ENCODE results near the gene CALD1. TPM values are rescaled to one million over a fixed set of nuclear protein-coding genes. Genes with fewer than 3 reads are reported as not detected.

The CALD1 gene
- total and polyA plus RNA-seq, 2 donors: 616 to 1,279 TPM

DNA sequence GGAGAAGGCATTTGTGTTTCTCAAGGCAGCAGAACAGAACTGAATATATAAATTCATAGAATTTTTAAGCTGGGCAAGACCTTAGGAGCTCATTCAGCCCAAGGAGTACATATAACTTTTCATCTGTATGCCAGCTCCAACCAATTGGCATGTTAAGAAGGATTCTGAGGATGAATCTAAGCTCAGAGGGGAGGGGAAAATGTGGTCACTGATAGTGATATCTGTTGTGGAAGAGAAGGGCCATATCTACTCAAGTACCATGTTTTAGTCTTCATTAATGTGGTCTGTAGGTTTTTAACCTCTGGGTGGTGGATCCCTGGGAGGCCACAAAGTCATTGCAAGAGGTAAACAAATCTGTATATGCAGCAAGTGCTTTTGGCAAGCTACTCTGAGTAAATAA is 6.4 kb downstream of the CALD1 start:
- Histone ChIP-seq H3K27ac (ENCODE audit: low read depth) (no peak overlapping the region), H3K4me1 (ENCODE audit: insufficient read depth) (no peaks in the 10 kb centered on the region), H3K4me3 (ENCODE audit: low read depth, low read length) (no peak overlapping the region), H3K36me3 (ENCODE audit: insufficient read depth) (no peaks in the 10 kb centered on the region)
- DNase-seq (ENCODE audit: extremely low spot score): no peak

DNA sequence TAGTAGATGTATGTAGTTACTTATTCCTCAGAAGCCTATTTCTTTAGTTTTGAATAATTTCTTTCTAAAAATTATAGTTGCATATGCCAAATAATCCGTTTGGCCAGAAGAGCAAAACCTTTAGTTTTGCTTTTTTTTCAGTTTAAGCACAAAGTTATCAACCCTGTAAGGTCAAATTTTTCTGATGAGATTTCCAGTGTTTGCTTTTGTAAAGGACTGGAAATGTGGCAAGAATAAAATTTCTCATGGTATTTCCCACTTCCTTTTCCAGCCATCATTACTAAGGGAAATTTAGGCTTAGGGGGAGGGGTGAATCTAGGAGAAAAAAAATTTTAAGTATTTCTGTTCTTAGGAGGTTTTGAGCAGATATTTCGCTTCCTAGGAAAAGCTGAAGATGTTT is 7.6 kb downstream of the CALD1 start:
- no peak for DNase-seq (ENCODE audit: extremely low spot score)
- no peak overlapping the region for H3K27ac ChIP-seq (ENCODE audit: low read depth)
- no peak overlapping the region for H3K4me3 ChIP-seq (ENCODE audit: low read depth, low read length)
- H3K36me3 ChIP-seq (ENCODE audit: insufficient read depth): no peaks in the 10 kb centered on the region
- H3K4me1 ChIP-seq (ENCODE audit: insufficient read depth): no peaks in the 10 kb centered on the region
- 51% methylated on average over 2 of the region's 2 CpGs for WGBS

DNA sequence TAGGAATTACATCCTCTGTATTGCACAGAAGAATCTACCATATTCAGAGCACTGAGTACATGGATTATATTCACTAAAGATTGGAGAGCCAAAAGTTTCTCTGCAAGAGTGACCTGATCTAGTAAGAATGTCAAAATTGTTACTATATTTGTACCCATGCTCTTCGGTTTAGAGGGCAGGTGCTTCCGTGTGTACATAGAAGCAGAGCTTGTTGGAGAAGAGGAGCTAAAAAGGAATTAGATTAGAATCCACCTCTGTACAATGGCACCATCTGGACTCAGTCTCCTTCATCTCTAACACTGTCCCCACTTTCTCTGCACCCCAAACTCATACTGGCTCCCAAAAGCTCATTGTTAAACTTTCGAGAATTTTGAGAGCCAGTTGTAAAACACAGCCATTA is 8.3 kb downstream of the CALD1 start:
- Histone ChIP-seq H3K4me1 (ENCODE audit: insufficient read depth) (no peaks in the 10 kb centered on the region), H3K4me3 (ENCODE audit: low read depth, low read length) (no peak overlapping the region), H3K27ac (ENCODE audit: low read depth) (no peak overlapping the region), H3K36me3 (ENCODE audit: insufficient read depth) (no peaks in the 10 kb centered on the region)
- no peak for DNase-seq (ENCODE audit: extremely low spot score)
- 42% methylated on average over 3 of the region's 3 CpGs for WGBS

DNA sequence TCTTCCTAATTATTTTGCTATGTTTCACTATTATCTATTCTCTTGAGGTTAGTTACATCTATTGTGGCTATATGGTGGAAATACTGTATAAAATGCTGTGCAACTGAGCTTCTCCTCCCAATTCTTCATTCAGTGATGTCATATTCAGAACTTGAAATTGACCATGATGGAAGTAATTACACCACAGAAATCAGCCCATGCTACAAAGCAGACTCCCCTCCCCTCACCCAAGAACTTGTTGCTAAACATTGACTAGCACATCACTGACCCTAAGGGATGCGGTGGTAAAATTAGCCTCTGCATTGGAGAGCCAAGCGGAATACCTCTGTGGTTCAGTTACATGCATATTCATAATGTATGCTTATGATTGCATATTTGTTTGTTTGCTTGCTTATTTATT is 8.8 kb downstream of the CALD1 start:
- 86% methylated on average over 2 of the region's 2 CpGs for WGBS
- no peak overlapping the region for H3K27ac ChIP-seq (ENCODE audit: low read depth)
- DNase-seq (ENCODE audit: extremely low spot score): no peak
- no peak overlapping the region for H3K4me3 ChIP-seq (ENCODE audit: low read depth, low read length)
- H3K36me3 ChIP-seq (ENCODE audit: insufficient read depth): no peaks in the 10 kb centered on the region
- H3K4me1 ChIP-seq (ENCODE audit: insufficient read depth): no peaks in the 10 kb centered on the region

DNA sequence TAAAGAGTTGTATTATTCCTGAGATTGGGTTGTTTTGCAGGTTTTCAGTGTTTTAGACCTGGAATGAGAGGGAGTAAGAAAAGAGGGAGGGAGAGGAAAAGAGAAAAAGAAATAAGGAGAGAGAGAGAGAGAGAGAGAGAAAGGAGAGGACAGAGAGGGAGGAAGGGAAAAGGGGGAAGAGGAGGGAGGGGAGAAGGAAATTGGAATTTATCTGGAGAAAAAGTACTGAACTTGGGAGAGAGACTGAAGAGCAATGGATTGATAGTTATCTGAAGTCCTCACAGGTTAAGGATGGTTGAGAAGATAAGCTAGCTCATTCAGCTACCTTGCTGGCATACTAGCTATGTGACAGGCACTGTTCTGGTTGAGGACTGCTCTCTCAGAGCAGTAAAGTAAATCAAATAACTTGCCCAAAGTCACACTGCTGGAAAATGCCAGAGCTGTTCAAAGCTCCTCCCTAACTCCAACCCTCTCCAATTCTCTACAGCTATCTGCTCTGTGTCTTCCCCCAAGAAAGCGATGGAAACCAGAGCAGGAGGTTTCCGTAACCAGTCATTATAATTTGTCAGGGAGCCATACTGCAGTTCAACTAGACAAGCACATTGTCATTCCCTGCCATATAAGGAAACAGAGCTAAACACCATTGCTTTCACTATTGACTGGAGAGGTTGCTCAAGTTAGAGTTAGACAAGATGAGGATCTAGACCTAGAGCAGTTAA is 10.7 kb downstream of the CALD1 start:
- Histone ChIP-seq H3K36me3 (ENCODE audit: insufficient read depth) (no peaks in the 10 kb centered on the region), H3K27ac (ENCODE audit: low read depth) (peak overlapping the region; percentile 69), H3K4me3 (ENCODE audit: low read depth, low read length) (no peak overlapping the region), H3K4me1 (ENCODE audit: insufficient read depth) (no peaks in the 10 kb centered on the region)
- 14% methylated on average over 2 of the region's 2 CpGs for WGBS
- no peak for DNase-seq (ENCODE audit: extremely low spot score)

DNA sequence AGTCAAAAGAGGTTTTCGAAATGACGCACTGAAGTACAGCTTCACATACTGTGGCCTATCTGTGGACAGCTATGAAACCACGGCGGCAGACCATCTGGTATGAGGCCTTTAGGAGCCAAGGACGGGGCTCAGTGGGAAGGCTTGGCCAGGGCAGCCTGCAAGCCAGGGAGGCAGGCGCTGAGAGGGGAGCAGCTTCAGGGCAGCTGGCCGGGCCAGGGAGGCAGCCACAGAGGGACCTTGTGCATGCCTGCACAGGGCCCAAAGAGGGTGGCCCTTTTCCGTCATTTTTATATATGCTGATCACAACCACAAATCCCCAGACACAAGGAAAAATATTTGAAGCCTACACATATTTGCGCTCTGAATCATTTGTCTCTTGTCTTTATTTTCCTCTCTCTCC is 13.5 kb downstream of the CALD1 start:
- H3K4me3 ChIP-seq (ENCODE audit: low read depth, low read length): no peak overlapping the region
- no peak for DNase-seq (ENCODE audit: extremely low spot score)

DNA sequence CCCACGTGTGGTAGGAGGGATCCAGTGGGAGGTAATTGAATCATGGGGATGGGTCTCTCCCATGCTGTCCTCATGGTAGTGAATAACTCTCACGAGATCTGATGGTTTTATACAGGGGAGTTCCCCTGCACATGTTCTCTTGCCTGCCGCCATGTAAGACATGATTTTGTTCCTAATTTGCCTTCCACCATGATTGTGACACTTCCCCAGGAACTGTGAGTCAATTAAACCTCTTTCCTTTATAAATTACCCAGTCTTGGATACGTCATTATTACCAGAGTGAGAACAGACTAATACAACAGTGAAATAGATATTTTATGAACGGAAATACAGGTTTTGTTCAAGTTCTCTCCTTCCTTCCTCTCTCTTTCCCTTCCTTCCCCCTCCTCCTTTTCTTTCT is 15.8 kb downstream of the CALD1 start:
- H3K4me1 ChIP-seq (ENCODE audit: insufficient read depth): no peaks in the 10 kb centered on the region

More for the DNA sequence above, 13.5 kb downstream of the CALD1 start:
- Histone ChIP-seq H3K4me1 (ENCODE audit: insufficient read depth) (no peaks in the 10 kb centered on the region), H3K27ac (ENCODE audit: low read depth) (no peak overlapping the region), H3K36me3 (ENCODE audit: insufficient read depth) (no peaks in the 10 kb centered on the region)
- 70% methylated on average over 9 of the region's 9 CpGs for WGBS

GRCh38 chr7:134798155-134798554 is 18.7 kb downstream of the CALD1 start:
- Histone ChIP-seq H3K36me3 (ENCODE audit: insufficient read depth) (no peaks in the 10 kb centered on the region), H3K27ac (ENCODE audit: low read depth) (no peak overlapping the region), H3K4me3 (ENCODE audit: low read depth, low read length) (no peak overlapping the region), H3K4me1 (ENCODE audit: insufficient read depth) (no peaks in the 10 kb centered on the region)
- WGBS: 49% methylated on average over 1 of the region's 1 CpG
- no peak for DNase-seq (ENCODE audit: extremely low spot score)

More for the DNA sequence above, 15.8 kb downstream of the CALD1 start:
- no peaks in the 10 kb centered on the region for H3K36me3 ChIP-seq (ENCODE audit: insufficient read depth)
- no peak for DNase-seq (ENCODE audit: extremely low spot score)
- H3K4me3 ChIP-seq (ENCODE audit: low read depth, low read length): no peak overlapping the region
- no peak overlapping the region for H3K27ac ChIP-seq (ENCODE audit: low read depth)
- 81% methylated on average over 5 of the region's 5 CpGs for WGBS

GRCh38 chr7:134799377-134799776 is 19.9 kb downstream of the CALD1 start:
- Histone ChIP-seq H3K36me3 (ENCODE audit: insufficient read depth) (no peaks in the 10 kb centered on the region), H3K4me3 (ENCODE audit: low read depth, low read length) (no peak overlapping the region), H3K27ac (ENCODE audit: low read depth) (no peak overlapping the region), H3K4me1 (ENCODE audit: insufficient read depth) (no peaks in the 10 kb centered on the region)
- DNase-seq (ENCODE audit: extremely low spot score): no peak
- WGBS: 15% methylated on average over 5 of the region's 5 CpGs

DNA sequence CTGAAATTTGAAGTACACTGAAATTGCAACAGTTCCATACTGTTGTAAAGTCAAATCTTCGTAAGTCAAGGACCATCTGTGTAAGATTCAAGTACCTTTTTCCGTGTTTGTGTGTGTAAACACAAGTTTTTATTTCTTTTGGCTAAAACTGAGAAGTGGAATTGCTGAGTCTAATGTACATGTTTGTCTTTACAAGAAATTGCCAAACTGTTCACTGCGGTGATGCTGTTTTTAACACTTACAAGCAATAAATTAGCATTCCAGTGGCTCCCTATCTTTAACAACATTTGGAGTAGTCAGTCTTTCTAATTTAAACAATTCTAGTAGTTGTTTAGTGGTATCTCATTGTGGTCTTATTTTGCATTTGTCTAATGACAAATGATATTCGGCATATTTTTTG is 23.3 kb downstream of the CALD1 start:
- Histone ChIP-seq H3K27ac (ENCODE audit: low read depth) (no peak overlapping the region), H3K4me1 (ENCODE audit: insufficient read depth) (no peaks in the 10 kb centered on the region), H3K36me3 (ENCODE audit: insufficient read depth) (no peaks in the 10 kb centered on the region), H3K4me3 (ENCODE audit: low read depth, low read length) (no peak overlapping the region)
- 79% methylated on average over 4 of the region's 4 CpGs for WGBS
- DNase-seq (ENCODE audit: extremely low spot score): no peak

GRCh38 chr7:134804351-134804750 is 24.9 kb downstream of the CALD1 start:
- Histone ChIP-seq H3K4me1 (ENCODE audit: insufficient read depth) (no peaks in the 10 kb centered on the region), H3K36me3 (ENCODE audit: insufficient read depth) (no peaks in the 10 kb centered on the region), H3K4me3 (ENCODE audit: low read depth, low read length) (no peak overlapping the region), H3K27ac (ENCODE audit: low read depth) (no peak overlapping the region)
- 59% methylated on average over 2 of the region's 2 CpGs for WGBS
- DNase-seq (ENCODE audit: extremely low spot score): no peak

- Histone ChIP-seq H3K4me1 (ENCODE audit: insufficient read depth) (no peaks in the 10 kb centered on the region), H3K36me3 (ENCODE audit: insufficient read depth) (no peaks in the 10 kb centered on the region), H3K27ac (ENCODE audit: low read depth) (no peak overlapping the region), H3K4me3 (ENCODE audit: low read depth, low read length) (no peak overlapping the region)
- WGBS: 88% methylated on average over 3 of the region's 3 CpGs
- no peak for DNase-seq (ENCODE audit: extremely low spot score)
Measured at GRCh38 chr7:134804854-134805253, 25.4 kb downstream of the CALD1 start.

DNA sequence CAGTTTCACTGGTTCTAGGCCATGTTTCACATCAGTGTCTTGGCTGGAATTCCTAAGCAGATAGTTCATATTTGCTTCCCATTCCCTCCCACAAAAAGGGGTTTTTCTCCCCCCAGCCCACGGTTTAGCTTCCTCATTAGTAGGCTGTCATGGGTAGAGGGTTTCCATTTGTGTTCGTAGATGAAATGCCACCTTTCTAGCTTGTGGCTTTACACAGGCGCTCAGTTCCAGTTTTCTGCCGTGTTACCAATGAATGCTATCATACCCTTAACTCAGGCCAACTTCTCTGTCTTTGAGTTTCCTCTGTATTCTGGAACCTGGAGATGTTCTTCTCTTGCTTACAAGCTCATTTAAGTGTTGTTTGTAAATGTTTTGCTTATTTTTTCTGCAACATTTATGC is 26.8 kb downstream of the CALD1 start:
- Histone ChIP-seq H3K27ac (ENCODE audit: low read depth) (no peak overlapping the region), H3K36me3 (ENCODE audit: insufficient read depth) (no peaks in the 10 kb centered on the region), H3K4me1 (ENCODE audit: insufficient read depth) (no peaks in the 10 kb centered on the region), H3K4me3 (ENCODE audit: low read depth, low read length) (no peak overlapping the region)
- no peak for DNase-seq (ENCODE audit: extremely low spot score)
- WGBS: 94% methylated on average over 4 of the region's 4 CpGs

GRCh38 chr7:134809616-134810015 is 30.2 kb downstream of the CALD1 start:
- WGBS: 56% methylated on average over 1 of the region's 1 CpG
- Histone ChIP-seq H3K4me3 (ENCODE audit: low read depth, low read length) (no peak overlapping the region), H3K36me3 (ENCODE audit: insufficient read depth) (no peaks in the 10 kb centered on the region), H3K27ac (ENCODE audit: low read depth) (no peak overlapping the region), H3K4me1 (ENCODE audit: insufficient read depth) (peaks cover 2% of the 10 kb centered on the region)
- DNase-seq (ENCODE audit: extremely low spot score): no peak

DNA sequence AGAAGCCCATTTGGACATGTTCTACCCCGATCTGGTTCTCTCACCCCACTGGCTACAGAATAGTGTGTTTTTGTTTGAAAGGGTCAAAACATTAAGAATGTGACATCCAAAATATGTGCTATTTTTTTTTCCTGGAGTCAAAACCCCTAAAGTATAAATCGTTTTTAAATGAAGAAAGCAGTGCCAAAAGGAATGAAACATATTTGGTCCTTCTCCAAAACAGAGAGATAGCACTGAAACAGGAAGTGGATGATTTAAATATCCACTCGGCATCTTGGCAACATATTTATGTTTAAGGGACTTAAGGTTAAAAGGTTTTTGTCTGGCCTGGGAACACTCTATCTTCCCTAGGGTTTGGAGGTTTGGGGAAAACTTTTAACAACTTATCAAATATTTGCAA is 32.3 kb downstream of the CALD1 start:
- Histone ChIP-seq H3K4me3 (ENCODE audit: low read depth, low read length) (no peak overlapping the region), H3K27ac (ENCODE audit: low read depth) (no peak overlapping the region), H3K4me1 (ENCODE audit: insufficient read depth) (peaks cover 2% of the 10 kb centered on the region), H3K36me3 (ENCODE audit: insufficient read depth) (no peaks in the 10 kb centered on the region)
- WGBS: 9% methylated on average over 3 of the region's 3 CpGs
- DNase-seq (ENCODE audit: extremely low spot score): peak; percentile 35

Data from urinary bladder (tissue), 4 donors.